ENCODE measurements around the gene GALNT5. TPM values are rescaled to one million over a fixed set of nuclear protein-coding genes. Genes with fewer than 3 reads are reported as not detected.

The GALNT5 gene
- total and polyA plus RNA-seq, 2 donors (not counting 3 experiments of a cell fraction or from before 2014, with no cell fraction given) = not detected

DNA sequence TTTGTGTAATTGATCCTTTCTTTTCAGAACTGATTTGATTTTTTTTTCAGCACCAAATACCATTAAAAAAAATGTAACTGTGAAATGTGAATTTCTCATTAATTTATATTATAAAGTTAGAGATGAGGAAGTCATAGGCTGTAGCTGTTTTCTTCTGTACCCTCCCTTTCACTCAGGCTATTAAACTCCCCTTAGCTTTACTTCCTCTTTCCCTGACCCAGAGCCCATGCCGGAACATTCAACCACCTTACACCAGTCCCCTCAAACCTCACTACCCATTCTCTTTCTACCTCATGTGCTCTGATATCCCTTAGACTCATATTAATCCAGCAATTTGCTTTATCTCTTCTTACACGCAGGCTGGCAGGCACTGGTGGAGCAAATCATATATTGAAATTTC, 12.4 kb downstream of the GALNT5 start:
- intact Hi-C loops (cut with micrococcal nuclease) (no loop called here), dilution Hi-C loops (cut with MboI; ENCODE audit: extremely low pct_ligation_motif_present, low sequenced_read_pairs) (no loop called here)
- H3K27me3 ChIP-seq (ENCODE audit: control insufficient read depth in 2 of 2, insufficient read depth in 2 of 2, low read length in 2 of 2) = no peaks in the 10 kb centered on the region
- DNase-seq (ENCODE audit: low read depth, low spot score) = no peak
- H3K9ac ChIP-seq (replicated peaks; ENCODE audit: extremely low read depth, insufficient read depth, low read length) = no peak overlapping the region
- no peaks in the 10 kb centered on the region for H3K36me3 ChIP-seq (ENCODE audit: control insufficient read depth in 2 of 2, extremely low read depth in 1 of 2, insufficient read depth in 2 of 2, low read length in 2 of 2)
- TF ChIP-seq EZH2 (IDR thresholded peaks at IDR 0.05; ENCODE audit: borderline replicate concordance, low read depth, low read length, severe bottlenecking) (no peak), POLR2AphosphoS5 (IDR thresholded peaks at IDR 0.05; ENCODE audit: insufficient read depth, low read depth, low read length) (no peak), MYC (IDR thresholded peaks at IDR 0.05; ENCODE audit: low read depth, low read length) (no peak), GATA2 (IDR thresholded peaks at IDR 0.05; ENCODE audit: insufficient read depth, insufficient read length, low read depth, low read length) (no peak), JUN (IDR thresholded peaks at IDR 0.05; ENCODE audit: borderline replicate concordance, insufficient read depth, insufficient read length, low read depth) (no peak), FOS (IDR thresholded peaks at IDR 0.05; ENCODE audit: borderline replicate concordance, insufficient read depth, low read length) (no peak), POLR2A (IDR thresholded peaks at IDR 0.05; ENCODE audit: low read depth, low read length) (no peak), CTCF (IDR thresholded peaks at IDR 0.05; ENCODE audit: extremely low read depth in 1 of 2, insufficient read depth in 1 of 2, low read depth in 1 of 2, low read length in 2 of 2) (no peak)
- TF ChIP-seq, protein P1, sequence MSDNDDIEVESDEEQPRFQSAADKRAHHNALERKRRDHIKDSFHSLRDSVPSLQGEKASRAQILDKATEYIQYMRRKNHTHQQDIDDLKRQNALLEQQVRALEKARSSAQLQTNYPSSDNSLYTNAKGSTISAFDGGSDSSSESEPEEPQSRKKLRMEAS (IDR thresholded peaks at IDR 0.05; ENCODE audit: insufficient read depth, insufficient read length) = no peak
- no peaks in the 10 kb centered on the region for H3K79me2 ChIP-seq (ENCODE audit: control insufficient read depth, insufficient read depth, low read length)
- H4K20me1 ChIP-seq (replicated peaks; ENCODE audit: control insufficient read depth, extremely low read depth, insufficient read depth, low read length) = no peaks in the 10 kb centered on the region
- no peaks in the 10 kb centered on the region for H3K9me3 ChIP-seq (replicated peaks; ENCODE audit: control insufficient read depth, insufficient read depth, low read length)
- no peak overlapping the region for H3K27ac ChIP-seq (ENCODE audit: insufficient read depth, low read depth, low read length)
- no peaks in the 10 kb centered on the region for H3K4me1 ChIP-seq (ENCODE audit: control insufficient read depth, extremely low read depth, insufficient read depth, low read length)
- ChIA-PET CTCF (no interaction called here), POLR2A (no interaction called here)
- no TSS peak for BruUV-seq (replicated peaks)
- no peaks in the 10 kb centered on the region for H3K9me1 ChIP-seq (replicated peaks; ENCODE audit: control insufficient read depth, extremely low read depth, insufficient read depth, low read length)
- FAIRE-seq = no peak
- H3K4me3 ChIP-seq (replicated peaks in 1 of 3; ENCODE audit: insufficient read depth in 1 of 3, low read depth in 1 of 3, low read length in 3 of 3) = no peak overlapping the region
- no peak overlapping the region for H3K4me2 ChIP-seq (ENCODE audit: insufficient read depth, low read length)
- H2AFZ ChIP-seq (ENCODE audit: low read depth, low read length) = no peak overlapping the region
